GM23338 (cell line): Measurements from ENCODE around the gene OR2M4. TPM values are rescaled to one million over a fixed set of nuclear protein-coding genes. Genes with fewer than 3 reads are reported as not detected.
"Not testable (repeated sequence)": the region's sequence is repeated elsewhere in the genome, so short reads cannot be mapped to it uniquely, and the experiment has no call there.

Experiments used
- ATAC-seq: fragments of 200-7000 bp; cut with Tn5 transposase; 3 replicates; pipeline ENCODE4 v1.9.1; 2020
- DNase-seq: peaks from one replicate; pipeline ENCODE4 v3.0.0-alpha.2; 2015; ENCODE audit warnings: low spot score
- H2AFZ ChIP-seq: fragments of 200-600 bp; sonication (generic); 2 replicates; pipeline ENCODE4 v1.8.0; 2016; ENCODE audit warnings: antibody characterized with exemption, mild to moderate bottlenecking, moderate library complexity
- H3F3A ChIP-seq: fragments of 200-600 bp; sonication (generic); replicated peaks from 2 replicates; pipeline ENCODE4 v1.8.0; 2017; ENCODE audit warnings: antibody characterized with exemption, mixed run types, low read depth
- H3K27ac ChIP-seq: fragments of 200-600 bp; sonication (generic); 2 replicates; pipeline ENCODE4 v1.6.1; 2016; ENCODE audit warnings: low read depth
- H3K27me3 ChIP-seq: fragments of 200-600 bp; sonication (generic); 2 replicates; pipeline ENCODE4 v1.8.0; 2016; ENCODE audit warnings: mild to moderate bottlenecking, mixed run types, moderate library complexity; ENCODE audit not compliant: insufficient read depth
- H3K36me3 ChIP-seq: fragments of 200-600 bp; sonication (generic); 2 replicates; pipeline ENCODE4 v1.8.0; 2016; ENCODE audit warnings: mild to moderate bottlenecking; ENCODE audit not compliant: insufficient read depth
- H3K4me1 ChIP-seq: fragments of 200-600 bp; sonication (generic); 2 replicates; pipeline ENCODE4 v1.8.0; 2016; ENCODE audit warnings: mild to moderate bottlenecking, moderate library complexity; ENCODE audit not compliant: insufficient read depth
- H3K4me2 ChIP-seq: fragments of 200-600 bp; sonication (generic); 2 replicates; pipeline ENCODE4 v1.7.1; 2017; ENCODE audit warnings: mixed run types
- H3K4me3 ChIP-seq: fragments of 200-600 bp; sonication (generic); 2 replicates; pipeline ENCODE4 v1.6.1; 2016; ENCODE audit warnings: mixed run types
- H3K79me2 ChIP-seq: fragments of 200-600 bp; sonication (generic); replicated peaks from 2 replicates; pipeline ENCODE4 v1.8.0; 2017; ENCODE audit warnings: mild to moderate bottlenecking; ENCODE audit not compliant: insufficient read depth
- H3K9me2 ChIP-seq: fragments of 200-600 bp; sonication (generic); 2 replicates; pipeline ENCODE4 v1.8.0; 2017; ENCODE audit not compliant: insufficient read depth
- H4K20me1 ChIP-seq: fragments of 200-600 bp; sonication (generic); replicated peaks from 2 replicates; pipeline ENCODE4 v1.8.0; 2017; ENCODE audit warnings: mild to moderate bottlenecking; ENCODE audit not compliant: insufficient read depth
- H3K27ac Mint-ChIP-seq: 2 replicates; pipeline ENCODE4 v1.8.0; 2020; ENCODE audit warnings: inconsistent platforms, mild to moderate bottlenecking, moderate library complexity, mixed read lengths
- H3K27me3 Mint-ChIP-seq: 3 replicates; pipeline ENCODE4 v1.8.0; 2022; ENCODE audit warnings: low read depth, mild to moderate bottlenecking, moderate library complexity, mixed read lengths, inconsistent platforms; ENCODE audit not compliant: insufficient read depth, poor library complexity
- H3K36me3 Mint-ChIP-seq: 3 replicates; pipeline ENCODE4 v1.8.0; 2021; ENCODE audit warnings: low read depth, mild to moderate bottlenecking, inconsistent platforms, moderate library complexity, mixed read lengths
- H3K4me1 Mint-ChIP-seq: 3 replicates; pipeline ENCODE4 v1.8.0; 2020; ENCODE audit warnings: mild to moderate bottlenecking, inconsistent platforms, mixed read lengths
- H3K4me3 Mint-ChIP-seq: 3 replicates; pipeline ENCODE4 v1.8.0; 2021; ENCODE audit warnings: moderate library complexity, mild to moderate bottlenecking, inconsistent platforms, mixed read lengths
- H3K9me3 Mint-ChIP-seq: 3 replicates; pipeline ENCODE4 v1.8.0; 2020; ENCODE audit warnings: moderate library complexity, mild to moderate bottlenecking, inconsistent platforms, mixed read lengths
- CREB1 ChIP-seq: fragments of 250-450 bp; sonication (Bioruptor Pico); IDR thresholded peaks from 2 replicates; pipeline ENCODE4 v1.5.0; 2020; ENCODE audit warnings: low read depth, mild to moderate bottlenecking, moderate library complexity
- CTCF ChIP-seq, 2 experiments: fragments of 200-600 bp in 1 of 2; sonication (generic) in 1 of 2; conservative IDR thresholded peaks; 2 replicates each; pipeline versions ENCODE4 v1.5.1 to v1.6.1; 2016 to 2017; ENCODE audit warnings: antibody characterized with exemption in 2 of 2, low read depth in 2 of 2, mild to moderate bottlenecking in 2 of 2, moderate library complexity in 1 of 2
- POLR2AphosphoS5 ChIP-seq: IDR thresholded peaks from 2 replicates; pipeline ENCODE4 v1.6.1; 2016; ENCODE audit warnings: antibody characterized with exemption, low read depth
- STAT1 ChIP-seq: IDR thresholded peaks from one replicate; pipeline ENCODE4 v1.6.1; 2016; ENCODE audit warnings: antibody characterized with exemption; ENCODE audit not compliant: unreplicated experiment
- ZNF114 ChIP-seq: fragments of 250-450 bp; sonication (Bioruptor Pico); IDR thresholded peaks from 2 replicates; pipeline ENCODE4 v1.5.0; 2020; ENCODE audit warnings: mild to moderate bottlenecking, moderate library complexity
- ZNF331 ChIP-seq: fragments of 250-450 bp; sonication (Bioruptor Pico); IDR thresholded peaks from 2 replicates; pipeline ENCODE4 v1.5.0; 2020; ENCODE audit warnings: low read depth, mild to moderate bottlenecking, moderate library complexity
- polyA plus RNA-seq: library from polyadenylated mRNA; unstranded; fragments of >200 nt; fragmentation: Nextera tagmentation; extraction: Ambion mirVana; gene quantifications from 2 replicates; pipeline ENCODE4 v1.2.1, GENCODE V29; 2016
- total RNA-seq: library from RNA; depleted of rRNA; stranded (reverse); fragments of >200 nt; shearing (Covaris generic); gene quantifications from 2 replicates; pipeline ENCODE4 v1.2.3, GENCODE V29; 2014
- TF ChIP-seq, protein P1 (sequence below): IDR thresholded peaks from 2 replicates; pipeline ENCODE4 v1.6.1; 2016; ENCODE audit warnings: antibody characterized with exemption

The OR2M4 gene
- total and polyA plus RNA-seq, 2 experiments from 2014 or later = not detected

GRCh38 chr1:248243204-248243603 is 12.0 kb downstream of the OR2M4 start:
- Mint-ChIP-seq H3K36me3 (peaks cover 28% of the 10 kb centered on the region; the same call in 2 of the 3 replicates), H3K4me3 (no peak overlapping the region), H3K27me3 (peaks cover 2% of the 10 kb centered on the region), H3K4me1 (no peaks in the 10 kb centered on the region), H3K27ac (no peak overlapping the region), H3K9me3 (peaks cover 91% of the 10 kb centered on the region)
- DNase-seq (peak; percentile 61), ATAC-seq (no peak)
- H3K4me3 ChIP-seq = no peak overlapping the region
- no peak overlapping the region for H3K4me2 ChIP-seq
- no peak overlapping the region for H3K27ac ChIP-seq
- no peaks in the 10 kb centered on the region for H3K27me3 ChIP-seq
- H2AFZ ChIP-seq = no peak overlapping the region
- no peaks in the 10 kb centered on the region for H3K4me1 ChIP-seq
- no peaks in the 10 kb centered on the region for H3K79me2 ChIP-seq
- H3F3A ChIP-seq = no peaks in the 10 kb centered on the region
- no peaks in the 10 kb centered on the region for H4K20me1 ChIP-seq
- H3K36me3 ChIP-seq = peaks cover 13% of the 10 kb centered on the region; the same call in 1 of the 2 replicates
- H3K9me2 ChIP-seq = no peaks in the 10 kb centered on the region
- TF ChIP-seq CTCF (conservative IDR thresholded peaks at IDR 0.05; ENCODE audit: low read depth in 2 of 2) (peak; percentile 52 to 69), CREB1 (no peak)

DNA sequence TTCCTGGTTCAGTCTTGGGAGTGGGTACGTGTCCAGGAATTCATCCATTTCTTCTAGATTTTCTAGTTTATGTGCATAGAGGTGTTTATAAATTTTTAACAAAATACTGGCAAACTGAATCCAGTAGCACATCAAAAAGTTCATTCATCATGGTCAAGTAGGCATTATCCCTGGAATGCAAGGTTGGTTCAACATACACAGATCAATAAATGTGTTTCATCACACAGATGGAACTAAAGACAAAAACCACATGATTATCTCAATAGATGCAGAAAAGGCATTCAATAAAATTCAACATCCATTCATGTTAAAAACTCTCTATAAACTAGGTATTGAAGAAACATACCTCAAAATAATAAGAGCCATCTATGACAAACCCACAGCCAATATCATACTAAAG is 28.1 kb downstream of the OR2M4 start:
- H3K4me2 ChIP-seq, ATAC-seq, H3K27ac ChIP-seq, H3K27me3 ChIP-seq, H4K20me1 ChIP-seq, H2AFZ ChIP-seq, H3K27ac Mint-ChIP-seq, H3K36me3 Mint-ChIP-seq, H3K36me3 ChIP-seq, DNase-seq, H3F3A ChIP-seq, H3K4me3 ChIP-seq, H3K4me3 Mint-ChIP-seq, H3K79me2 ChIP-seq, H3K4me1 ChIP-seq, H3K27me3 Mint-ChIP-seq, H3K9me2 ChIP-seq, H3K4me1 Mint-ChIP-seq: not testable (repeated sequence)
- H3K9me3 Mint-ChIP-seq = peaks cover 70% of the 10 kb centered on the region

- Histone ChIP-seq H3K79me2 (no peaks in the 10 kb centered on the region), H3K4me2 (no peak overlapping the region), H4K20me1 (no peaks in the 10 kb centered on the region), H3K36me3 (0 out of 2 replicates have a peak, but pooled peaks cover under 1% of the 10 kb centered on the region), H3K4me1 (no peaks in the 10 kb centered on the region), H3K4me3 (no peak overlapping the region), H3K9me2 (no peaks in the 10 kb centered on the region), H3K27ac (no peak overlapping the region), H3K27me3 (no peaks in the 10 kb centered on the region), H2AFZ (no peak overlapping the region), H3F3A (no peaks in the 10 kb centered on the region)
- Mint-ChIP-seq H3K9me3 (peaks cover 81% of the 10 kb centered on the region), H3K27ac (no peak overlapping the region), H3K4me3 (no peak overlapping the region), H3K4me1 (no peaks in the 10 kb centered on the region), H3K36me3 (peaks cover 21% of the 10 kb centered on the region; the same call in 2 of the 3 replicates), H3K27me3 (peaks cover 2% of the 10 kb centered on the region)
- ATAC-seq (no peak), DNase-seq (no peak)
- no peak for TF ChIP-seq ZNF331 (CRISPR knock-in tag)
- TF ChIP-seq CTCF (conservative IDR thresholded peaks at IDR 0.05; ENCODE audit: low read depth in 2 of 2) = no peak
- no peak for TF ChIP-seq CREB1
- TF ChIP-seq, protein P1, sequence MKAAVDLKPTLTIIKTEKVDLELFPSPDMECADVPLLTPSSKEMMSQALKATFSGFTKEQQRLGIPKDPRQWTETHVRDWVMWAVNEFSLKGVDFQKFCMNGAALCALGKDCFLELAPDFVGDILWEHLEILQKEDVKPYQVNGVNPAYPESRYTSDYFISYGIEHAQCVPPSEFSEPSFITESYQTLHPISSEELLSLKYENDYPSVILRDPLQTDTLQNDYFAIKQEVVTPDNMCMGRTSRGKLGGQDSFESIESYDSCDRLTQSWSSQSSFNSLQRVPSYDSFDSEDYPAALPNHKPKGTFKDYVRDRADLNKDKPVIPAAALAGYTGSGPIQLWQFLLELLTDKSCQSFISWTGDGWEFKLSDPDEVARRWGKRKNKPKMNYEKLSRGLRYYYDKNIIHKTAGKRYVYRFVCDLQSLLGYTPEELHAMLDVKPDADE = no peak
- TF ChIP-seq ZNF114 = no peak
- no peak for TF ChIP-seq POLR2AphosphoS5
- TF ChIP-seq STAT1 = no peak
Observed at GRCh38 chr1:248268178-248268577, 37.0 kb downstream of the OR2M4 start.

DNA sequence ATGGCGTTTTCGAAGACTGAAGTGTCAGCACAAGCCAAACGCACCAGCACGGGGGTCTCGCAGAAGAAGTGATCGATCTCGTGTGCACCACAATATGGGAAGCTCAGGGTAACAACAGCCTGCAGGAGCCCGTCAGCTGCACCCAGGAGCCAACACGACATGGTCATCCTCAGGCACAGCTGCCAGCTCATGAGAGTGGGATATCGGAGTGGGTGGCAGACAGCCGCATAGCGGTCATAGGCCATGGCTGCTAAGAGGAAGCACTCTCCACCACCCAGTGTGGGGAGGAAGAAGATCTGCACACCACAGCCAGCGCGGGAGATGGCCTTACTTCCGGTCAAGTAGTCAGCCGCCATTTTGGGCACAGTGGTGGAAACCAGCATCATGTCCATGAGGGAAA is 42.0 kb downstream of the OR2M4 start:
- H3K9me3 Mint-ChIP-seq = peaks cover 75% of the 10 kb centered on the region
- not testable (repeated sequence) for H3K27ac Mint-ChIP-seq, H2AFZ ChIP-seq

More for the DNA sequence above, 42.0 kb downstream of the OR2M4 start:
- not testable (repeated sequence) for H3K4me1 ChIP-seq, H3K79me2 ChIP-seq, H4K20me1 ChIP-seq, H3K9me2 ChIP-seq, DNase-seq, H3K27me3 Mint-ChIP-seq, H3K4me1 Mint-ChIP-seq, H3K4me3 ChIP-seq, H3K4me3 Mint-ChIP-seq, H3K27me3 ChIP-seq, H3K27ac ChIP-seq, H3F3A ChIP-seq, H3K36me3 ChIP-seq, ATAC-seq, H3K4me2 ChIP-seq
- peaks cover 13% of the 10 kb centered on the region; the same call in 2 of the 3 replicates for H3K36me3 Mint-ChIP-seq
